Mammary epithelial cell (primary cell): ENCODE data around the gene ZNF578.
"Not testable (repeated sequence)": the region's sequence is repeated elsewhere in the genome, so short reads cannot be mapped to it uniquely, and the experiment has no call there.

Experiments used
- CTCF ChIP-seq, 2 donors: IDR thresholded peaks in 1 of 2; conservative IDR thresholded peaks in 1 of 2; 2 replicates each; pipeline ENCODE4 v1.5.1; 2011 to 2012; ENCODE audit warnings: inconsistent platforms in 2 of 2, low read length in 2 of 2, mild to moderate bottlenecking in 2 of 2, control low read depth in 1 of 2, low read depth in 1 of 2; ENCODE audit not compliant: insufficient read depth in 1 of 2; ENCODE audit errors: extremely low read depth in 1 of 2
- EZH2 ChIP-seq: IDR thresholded peaks from 2 replicates; pipeline ENCODE4 v1.6.1; 2012; ENCODE audit warnings: low read length, inconsistent platforms, borderline replicate concordance

GRCh38 chr19:52558732-52559445 is 105.5 kb downstream of the ZNF578 start:
- TF ChIP-seq CTCF (conservative IDR thresholded peaks at IDR 0.05 in 1 of 2, IDR thresholded peaks at IDR 0.05 in 1 of 2; ENCODE audit: extremely low read depth in 1 of 2, insufficient read depth in 1 of 2, low read depth in 1 of 2, low read length in 2 of 2); EZH2: not testable (repeated sequence)
